Tibial artery (tissue), 4 donors: ENCODE measurements around the gene GGCT.
"Not testable (repeated sequence)": the region's sequence is repeated elsewhere in the genome, so short reads cannot be mapped to it uniquely, and the experiment has no call there.

Source experiments
- DNase-seq, 2 donors: peaks; one replicate each; pipeline ENCODE4 v3.0.0-alpha.2; 2019
- H3K27ac ChIP-seq, 2 donors: fragments of 200-600 bp; sonication (generic) in 1 of 2; 1 replicate in 1 of 2; 2 replicates in 1 of 2; pipeline ENCODE4 v1.5.1; 2018 to 2019; ENCODE audit warnings: mild to moderate bottlenecking in 1 of 2
- H3K27me3 ChIP-seq, 2 donors: fragments of 200-600 bp; sonication (generic) in 1 of 2; one replicate each; pipeline versions ENCODE4 v1.5.1 to v1.6.0; 2016 to 2019
- H3K36me3 ChIP-seq, 3 donors: fragments of 200-600 bp; sonication (generic) in 2 of 3; one replicate each; pipeline ENCODE4 v1.5.1; 2016 to 2019; ENCODE audit warnings: mild to moderate bottlenecking in 2 of 3
- H3K4me1 ChIP-seq, 4 donors: fragments of 200-600 bp; sonication (generic) in 2 of 4; 1 replicate in 3 of 4; 2 replicates in 1 of 4; pipeline ENCODE4 v1.5.1; 2016 to 2019
- H3K4me3 ChIP-seq, 2 donors: fragments of 200-600 bp; sonication (generic) in 1 of 2; 1 replicate in 1 of 2; 2 replicates in 1 of 2; pipeline ENCODE4 v1.5.1; 2018 to 2019; ENCODE audit warnings: mild to moderate bottlenecking in 2 of 2
- H3K9me3 ChIP-seq, 3 donors: fragments of 200-600 bp; sonication (generic) in 1 of 3; one replicate each; pipeline ENCODE4 v1.5.1; 2016 to 2019
- CTCF ChIP-seq, 2 experiments: fragments of 200-600 bp in 1 of 2; fragments of 450-650 bp in 1 of 2; IDR thresholded peaks; one replicate each; pipeline ENCODE4 v1.5.1; 2017 to 2019; ENCODE audit warnings: antibody characterized with exemption in 2 of 2, mild to moderate bottlenecking in 1 of 2, moderate library complexity in 1 of 2
- intact Hi-C: fragments of 100-400 bp; cut with DNase I; formaldehyde crosslinking; loops from one replicate; pipeline ENCODE4 v1.15.0; 2023; ENCODE audit warnings: low total_unique reads

Gene GGCT

GRCh38 chr7:30531286-30531685 lies 26.7 kb upstream of the GGCT start:
- intact Hi-C loops, result no loop called here
- no peak overlapping the region for H3K27ac ChIP-seq
- H3K9me3 ChIP-seq, result no peaks in the 10 kb centered on the region
- no peak overlapping the region for H3K4me3 ChIP-seq
- no peak for TF ChIP-seq CTCF (IDR thresholded peaks at IDR 0.05)
- peaks cover 0 to 2% (median 0%) of the 10 kb centered on the region in 3 donors for H3K36me3 ChIP-seq
- H3K27me3 ChIP-seq, result no peaks in the 10 kb centered on the region
- H3K4me1 ChIP-seq, result no peaks in the 10 kb centered on the region
- DNase-seq, result no peak

- Histone ChIP-seq H3K9me3 (no peaks in the 10 kb centered on the region), H3K4me3 (no peak overlapping the region), H3K4me1 (no peaks in the 10 kb centered on the region), H3K27ac (no peak overlapping the region), H3K27me3 (no peaks in the 10 kb centered on the region), H3K36me3 (no peaks in the 10 kb centered on the region)
- DNase-seq, result no peak
- intact Hi-C loops, result no loop called here
- TF ChIP-seq CTCF (IDR thresholded peaks at IDR 0.05), result no peak
Measured at GRCh38 chr7:30530373-30530772, 25.7 kb upstream of the GGCT start.

- H3K27me3 ChIP-seq, result no peaks in the 10 kb centered on the region
- H3K27ac ChIP-seq, result no peak overlapping the region
- no peaks in the 10 kb centered on the region for H3K9me3 ChIP-seq
- no peak for DNase-seq
- H3K4me3 ChIP-seq, result no peak overlapping the region
- no peaks in the 10 kb centered on the region for H3K36me3 ChIP-seq
- no peaks in the 10 kb centered on the region for H3K4me1 ChIP-seq
- no peak for TF ChIP-seq CTCF (IDR thresholded peaks at IDR 0.05)
- intact Hi-C loops, result no loop called here
Measured at GRCh38 chr7:30528779-30529178, 24.1 kb upstream of the GGCT start.

GRCh38 chr7:30527297-30527696 lies 22.7 kb upstream of the GGCT start:
- intact Hi-C loops, H3K36me3 ChIP-seq, DNase-seq, H3K27me3 ChIP-seq, H3K9me3 ChIP-seq, H3K27ac ChIP-seq, H3K4me3 ChIP-seq, H3K4me1 ChIP-seq: not testable (repeated sequence)

GRCh38 chr7:30526163-30526562 lies 21.5 kb upstream of the GGCT start:
- TF ChIP-seq CTCF (IDR thresholded peaks at IDR 0.05), result no peak
- no peak overlapping the region for H3K4me3 ChIP-seq
- intact Hi-C loops, result no loop called here

GRCh38 chr7:30525429-30525828 lies 20.8 kb upstream of the GGCT start:
- H3K36me3 ChIP-seq, result no peaks in the 10 kb centered on the region
- intact Hi-C loops, result no loop called here
- H3K4me1 ChIP-seq, result no peaks in the 10 kb centered on the region
- H3K27me3 ChIP-seq, result no peaks in the 10 kb centered on the region
- no peak overlapping the region for H3K27ac ChIP-seq
- no peak for DNase-seq
- no peaks in the 10 kb centered on the region for H3K9me3 ChIP-seq
- no peak for TF ChIP-seq CTCF (IDR thresholded peaks at IDR 0.05)
- H3K4me3 ChIP-seq, result no peak overlapping the region

More at GRCh38 chr7:30526163-30526562, 21.5 kb upstream of the GGCT start:
- no peaks in the 10 kb centered on the region for H3K27me3 ChIP-seq
- H3K4me1 ChIP-seq, result no peaks in the 10 kb centered on the region
- H3K9me3 ChIP-seq, result no peaks in the 10 kb centered on the region
- H3K27ac ChIP-seq, result no peak overlapping the region
- no peak for DNase-seq
- no peaks in the 10 kb centered on the region for H3K36me3 ChIP-seq
